Measurements from ENCODE around the gene HMX3.

DNA sequence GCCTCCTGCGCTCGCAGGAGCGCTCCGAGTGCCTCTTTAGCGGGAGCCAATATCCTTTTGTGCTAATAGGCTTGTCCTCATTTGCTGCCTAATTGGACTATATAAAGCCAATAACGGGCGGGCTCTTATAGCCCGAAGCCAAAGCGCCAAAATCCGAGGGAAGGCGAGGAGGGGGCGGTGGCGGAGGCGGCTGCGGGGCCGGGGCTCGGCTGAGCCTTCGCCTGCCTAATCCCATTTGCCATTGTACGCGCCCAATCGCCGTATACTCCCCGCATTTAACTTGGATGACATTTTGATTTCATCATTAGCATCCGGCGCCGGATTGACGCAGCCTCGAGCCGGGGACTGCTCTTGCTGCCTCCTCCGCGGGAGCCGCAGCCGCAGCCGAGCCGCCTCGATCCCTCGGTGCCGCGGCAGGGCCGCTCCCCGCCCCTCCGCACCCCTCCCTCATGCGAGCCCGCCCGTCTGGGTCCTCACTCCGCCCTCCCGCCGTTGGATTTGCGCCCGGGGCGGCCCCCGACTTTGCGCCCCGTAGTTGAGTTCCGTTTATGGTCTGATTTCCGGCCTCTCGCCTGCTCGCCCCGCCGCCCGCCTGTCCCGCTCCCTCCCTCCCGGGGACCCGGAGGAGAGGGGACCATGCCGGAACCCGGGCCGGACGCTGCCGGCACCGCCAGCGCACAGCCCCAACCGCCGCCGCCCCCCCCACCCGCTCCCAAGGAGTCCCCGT is at the start of gene HMX3:
- TF ChIP-seq, protein P1, sequence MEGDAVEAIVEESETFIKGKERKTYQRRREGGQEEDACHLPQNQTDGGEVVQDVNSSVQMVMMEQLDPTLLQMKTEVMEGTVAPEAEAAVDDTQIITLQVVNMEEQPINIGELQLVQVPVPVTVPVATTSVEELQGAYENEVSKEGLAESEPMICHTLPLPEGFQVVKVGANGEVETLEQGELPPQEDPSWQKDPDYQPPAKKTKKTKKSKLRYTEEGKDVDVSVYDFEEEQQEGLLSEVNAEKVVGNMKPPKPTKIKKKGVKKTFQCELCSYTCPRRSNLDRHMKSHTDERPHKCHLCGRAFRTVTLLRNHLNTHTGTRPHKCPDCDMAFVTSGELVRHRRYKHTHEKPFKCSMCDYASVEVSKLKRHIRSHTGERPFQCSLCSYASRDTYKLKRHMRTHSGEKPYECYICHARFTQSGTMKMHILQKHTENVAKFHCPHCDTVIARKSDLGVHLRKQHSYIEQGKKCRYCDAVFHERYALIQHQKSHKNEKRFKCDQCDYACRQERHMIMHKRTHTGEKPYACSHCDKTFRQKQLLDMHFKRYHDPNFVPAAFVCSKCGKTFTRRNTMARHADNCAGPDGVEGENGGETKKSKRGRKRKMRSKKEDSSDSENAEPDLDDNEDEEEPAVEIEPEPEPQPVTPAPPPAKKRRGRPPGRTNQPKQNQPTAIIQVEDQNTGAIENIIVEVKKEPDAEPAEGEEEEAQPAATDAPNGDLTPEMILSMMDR (IDR thresholded peaks at IDR 0.05): no peak
- no peak for TF ChIP-seq POLR2A (IDR thresholded peaks at IDR 0.05)
